ENCODE measurements around the gene ITFG2.
A peak's percentile ranks its signal among the peaks of the same experiment; 100 is the strongest.

ITFG2 gene

GRCh38 chr12:2794736-2795289 is 17.7 kb upstream of the ITFG2 start, which contains the start of gene FKBP4:
Gene FKBP4, plus strand, starts transcription at chr12:2794970. Its CDS starts 170 bp downstream, at chr12:2795140.
- peak; percentile 62 for DNase-seq (ENCODE audit: low read depth, low spot score)
- H3K27ac ChIP-seq = peak within 1 kb of the TSS; percentile 57

- no peak for DNase-seq (ENCODE audit: low read depth, low spot score)
- peak overlapping the region; percentile 57 for H3K27ac ChIP-seq
Measured at GRCh38 chr12:2795291-2796186, 16.9 kb upstream of the ITFG2 start.

- DNase-seq (ENCODE audit: low read depth, low spot score) = no peak
- H3K27ac ChIP-seq = peak overlapping the region; percentile 57
Measured at GRCh38 chr12:2796187-2796666, 16.2 kb upstream of the ITFG2 start.

- no peak overlapping the region for H3K27ac ChIP-seq
- no peak for DNase-seq (ENCODE audit: low read depth, low spot score)
Measured at GRCh38 chr12:2797721-2798418, 14.6 kb upstream of the ITFG2 start.

- peak overlapping the region; percentile 67 for H3K27ac ChIP-seq
- DNase-seq (ENCODE audit: low read depth, low spot score) = no peak
Measured at GRCh38 chr12:2800046-2800570, 12.4 kb upstream of the ITFG2 start.

- H3K27ac ChIP-seq = peak overlapping the region; percentile 67
- DNase-seq (ENCODE audit: low read depth, low spot score) = no peak
Measured at GRCh38 chr12:2801044-2801783, 11.3 kb upstream of the ITFG2 start.

- H3K27ac ChIP-seq = no peak overlapping the region
Measured at GRCh38 chr12:2803635-2804392, 8.7 kb upstream of the ITFG2 start.

GRCh38 chr12:2804393-2805142 is 7.9 kb upstream of the ITFG2 start:
- no peak overlapping the region for H3K27ac ChIP-seq
- no peak for DNase-seq (ENCODE audit: low read depth, low spot score)

More at GRCh38 chr12:2803635-2804392, 8.7 kb upstream of the ITFG2 start:
- no peak for DNase-seq (ENCODE audit: low read depth, low spot score)

- no peak for DNase-seq (ENCODE audit: low read depth, low spot score)
Measured at GRCh38 chr12:2805143-2805520, 7.3 kb upstream of the ITFG2 start.

GRCh38 chr12:2806700-2807099 is 5.8 kb upstream of the ITFG2 start:
- H3K27ac ChIP-seq = no peak overlapping the region
- DNase-seq (ENCODE audit: low read depth, low spot score) = no peak

More at GRCh38 chr12:2805143-2805520, 7.3 kb upstream of the ITFG2 start:
- H3K27ac ChIP-seq = no peak overlapping the region

GRCh38 chr12:2811801-2812200 is 667 bp upstream of the ITFG2 start:
- no peak for DNase-seq (ENCODE audit: low read depth, low spot score)
- H3K27ac ChIP-seq = peak overlapping the region; percentile 79

GRCh38 chr12:2813214-2814185 is 1.0 kb downstream of the ITFG2 start:
- no peak for DNase-seq (ENCODE audit: low read depth, low spot score)
- peak overlapping the region; percentile 79 for H3K27ac ChIP-seq

GRCh38 chr12:2819810-2820209 is 7.3 kb downstream of the ITFG2 start:
- H3K27ac ChIP-seq = no peak overlapping the region
- DNase-seq (ENCODE audit: low read depth, low spot score) = no peak

GRCh38 chr12:2820432-2820831 is 8.0 kb downstream of the ITFG2 start:
- DNase-seq (ENCODE audit: low read depth, low spot score) = no peak
- no peak overlapping the region for H3K27ac ChIP-seq

- no peak for DNase-seq (ENCODE audit: low read depth, low spot score)
- H3K27ac ChIP-seq = no peak overlapping the region
Measured at GRCh38 chr12:2823483-2823882, 11.0 kb downstream of the ITFG2 start.

GRCh38 chr12:2824541-2824940 is 12.1 kb downstream of the ITFG2 start:
- no peak overlapping the region for H3K27ac ChIP-seq
- no peak for DNase-seq (ENCODE audit: low read depth, low spot score)

- DNase-seq (ENCODE audit: low read depth, low spot score) = no peak
- no peak overlapping the region for H3K27ac ChIP-seq
Measured at GRCh38 chr12:2825132-2825531, 12.7 kb downstream of the ITFG2 start.
